DOHH2 (cell line): Measurements from ENCODE around the gene ADM5.

Experiments
- EZH2phosphoT487 ChIP-seq: fragments of 200-600 bp; sonication (generic); IDR thresholded peaks from 2 replicates; pipeline ENCODE4 v1.6.1; 2017; ENCODE audit warnings: borderline replicate concordance, mild to moderate bottlenecking, antibody characterized with exemption, low read length, moderate library complexity, mixed read lengths
- TF ChIP-seq, protein P1 (sequence below): fragments of 200-600 bp; sonication (generic); IDR thresholded peaks from one replicate; pipeline ENCODE4 v1.5.1; 2014; ENCODE audit warnings: antibody characterized with exemption, mild to moderate bottlenecking, low read depth, low read length; ENCODE audit not compliant: poor library complexity, severe bottlenecking

GRCh38 chr19:49718991-49719390 is 29.6 kb downstream of the ADM5 start:
- TF ChIP-seq, protein P1, sequence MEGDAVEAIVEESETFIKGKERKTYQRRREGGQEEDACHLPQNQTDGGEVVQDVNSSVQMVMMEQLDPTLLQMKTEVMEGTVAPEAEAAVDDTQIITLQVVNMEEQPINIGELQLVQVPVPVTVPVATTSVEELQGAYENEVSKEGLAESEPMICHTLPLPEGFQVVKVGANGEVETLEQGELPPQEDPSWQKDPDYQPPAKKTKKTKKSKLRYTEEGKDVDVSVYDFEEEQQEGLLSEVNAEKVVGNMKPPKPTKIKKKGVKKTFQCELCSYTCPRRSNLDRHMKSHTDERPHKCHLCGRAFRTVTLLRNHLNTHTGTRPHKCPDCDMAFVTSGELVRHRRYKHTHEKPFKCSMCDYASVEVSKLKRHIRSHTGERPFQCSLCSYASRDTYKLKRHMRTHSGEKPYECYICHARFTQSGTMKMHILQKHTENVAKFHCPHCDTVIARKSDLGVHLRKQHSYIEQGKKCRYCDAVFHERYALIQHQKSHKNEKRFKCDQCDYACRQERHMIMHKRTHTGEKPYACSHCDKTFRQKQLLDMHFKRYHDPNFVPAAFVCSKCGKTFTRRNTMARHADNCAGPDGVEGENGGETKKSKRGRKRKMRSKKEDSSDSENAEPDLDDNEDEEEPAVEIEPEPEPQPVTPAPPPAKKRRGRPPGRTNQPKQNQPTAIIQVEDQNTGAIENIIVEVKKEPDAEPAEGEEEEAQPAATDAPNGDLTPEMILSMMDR: no peak
- TF ChIP-seq EZH2phosphoT487: no peak
